Posterior cingulate gyrus (tissue), 11 donors: ENCODE data around the gene ARF4.
"Not testable (repeated sequence)": the region's sequence is repeated elsewhere in the genome, so short reads cannot be mapped to it uniquely, and the experiment has no call there.

Experiments
- DNase-seq, 10 donors: peaks; one replicate each; pipeline versions ENCODE4 v3.0.0 to v3.0.0-alpha.2; 2020 to 2021; ENCODE audit warnings: mixed read lengths in 3 of 10
- intact Hi-C: fragments of 100-400 bp; cut with DNase I; formaldehyde crosslinking; loops from one replicate; pipeline ENCODE4 v1.15.1; 2023

The ARF4 gene

GRCh38 chr3:57597127-57597923, at the start of gene ARF4:
ARF4 (minus strand) TSS chr3:57597344; CDS start chr3:57597140, 204 bp downstream.
- intact Hi-C loops: loop anchor here (2.0 to 5.0 kb wide), 4 partner anchors 43 to 371 kb away; partner anchors contain the start of genes APPL1, DENND6A and SLMAP
- peak; percentile 97 to 100 (median 98) for DNase-seq

- DNase-seq: no peak
- intact Hi-C loops: no loop called here
Observed at GRCh38 chr3:57646723-57647122, 49.6 kb upstream of the ARF4 start.

DNA sequence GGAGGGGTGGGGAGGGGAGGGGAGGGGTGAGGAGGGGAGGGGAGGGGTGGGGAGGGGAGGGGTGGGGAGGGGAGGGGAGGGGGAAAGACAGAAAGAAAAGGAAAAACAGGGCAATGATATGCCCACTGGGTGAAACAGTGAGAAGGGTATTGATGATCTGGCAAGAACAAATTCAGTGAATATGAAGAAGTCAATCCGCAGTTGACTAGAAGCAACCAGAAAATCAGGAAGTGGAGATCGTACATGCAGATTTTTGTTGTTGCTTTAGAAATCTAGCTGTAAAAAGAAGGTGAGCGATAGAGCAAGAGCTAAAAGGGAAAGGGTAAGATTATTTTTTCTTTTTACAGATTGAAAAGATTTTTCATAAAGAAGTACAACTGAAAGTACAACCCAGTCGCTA, 47.6 kb upstream of the ARF4 start:
- no peak for DNase-seq
- intact Hi-C loops: no loop called here

GRCh38 chr3:57637391-57637790, 40.2 kb upstream of the ARF4 start:
- DNase-seq: no peak
- intact Hi-C loops: no loop called here

DNA sequence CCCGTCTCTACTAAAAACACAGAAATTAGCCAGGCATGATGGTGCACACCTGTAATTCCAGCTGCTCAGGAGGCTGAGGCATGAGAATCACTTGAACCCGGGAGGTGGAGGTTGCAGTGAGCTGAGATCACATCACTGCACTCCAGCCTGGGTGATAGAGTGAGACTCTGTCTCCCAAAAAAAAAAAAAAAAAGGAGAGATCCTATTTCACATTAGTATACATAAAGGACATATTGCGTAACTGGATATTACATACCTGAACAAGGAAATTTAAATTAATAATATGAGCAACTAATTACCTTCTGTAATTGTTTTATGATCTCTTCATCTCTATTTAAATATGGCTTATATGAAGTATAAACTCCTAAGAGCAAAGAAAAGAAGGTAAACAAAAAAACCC, 37.1 kb upstream of the ARF4 start:
- DNase-seq, intact Hi-C loops: not testable (repeated sequence)

DNA sequence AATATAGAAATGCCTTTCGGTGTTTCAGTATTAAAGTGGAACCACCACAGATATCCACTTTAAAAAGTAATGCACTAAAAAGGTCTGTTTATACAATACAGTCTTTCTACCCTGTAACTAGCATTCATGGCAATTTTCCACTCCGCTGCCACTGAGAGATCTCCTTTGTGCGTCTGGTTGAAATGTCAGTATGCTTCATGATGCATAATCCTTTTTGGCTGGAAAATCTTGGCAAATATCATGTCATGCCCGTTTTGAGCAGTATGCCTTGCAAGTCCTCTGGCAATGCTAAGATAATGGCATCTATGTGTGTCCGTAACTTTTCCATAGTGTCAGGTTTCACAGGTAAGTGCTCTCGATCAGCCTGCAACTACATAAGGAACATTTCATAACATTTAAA, 30.8 kb upstream of the ARF4 start:
- DNase-seq: peak in 4 of 10 donors; percentile 17 to 82 (median 22)

GRCh38 chr3:57624801-57625200, 27.7 kb upstream of the ARF4 start:
- DNase-seq: no peak
- intact Hi-C loops: no loop called here

More for the DNA sequence above, 30.8 kb upstream of the ARF4 start:
- intact Hi-C loops: no loop called here

- DNase-seq: no peak
- intact Hi-C loops: no loop called here
Observed at GRCh38 chr3:57622362-57622761, 25.2 kb upstream of the ARF4 start.

- no peak for DNase-seq
- intact Hi-C loops: no loop called here
Observed at GRCh38 chr3:57617739-57618138, 20.6 kb upstream of the ARF4 start.

GRCh38 chr3:57616233-57616632, 19.1 kb upstream of the ARF4 start:
- intact Hi-C loops: no loop called here
- no peak for DNase-seq

DNA sequence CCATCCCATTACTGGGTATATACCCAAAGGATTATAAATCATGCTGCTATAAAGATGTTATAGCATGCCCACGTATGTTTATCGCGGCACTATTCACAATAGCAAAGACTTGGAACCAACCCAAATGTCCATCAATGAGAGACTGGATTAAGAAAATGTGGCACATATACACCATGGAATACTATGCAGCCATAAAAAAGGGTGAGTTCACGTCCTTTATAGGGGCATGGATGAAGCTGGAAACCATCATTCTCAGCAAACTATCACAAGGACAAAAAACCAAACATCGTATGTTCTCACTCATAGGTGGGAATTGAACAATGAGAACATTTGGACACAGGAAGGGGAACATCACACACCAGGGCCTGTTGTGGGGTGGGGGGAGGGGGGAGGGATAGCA, 14.7 kb upstream of the ARF4 start:
- DNase-seq: not testable (repeated sequence)

GRCh38 chr3:57605683-57606082, 8.5 kb upstream of the ARF4 start:
- intact Hi-C loops: no loop called here
- no peak for DNase-seq

More for the DNA sequence above, 14.7 kb upstream of the ARF4 start:
- intact Hi-C loops: not testable (repeated sequence)

DNA sequence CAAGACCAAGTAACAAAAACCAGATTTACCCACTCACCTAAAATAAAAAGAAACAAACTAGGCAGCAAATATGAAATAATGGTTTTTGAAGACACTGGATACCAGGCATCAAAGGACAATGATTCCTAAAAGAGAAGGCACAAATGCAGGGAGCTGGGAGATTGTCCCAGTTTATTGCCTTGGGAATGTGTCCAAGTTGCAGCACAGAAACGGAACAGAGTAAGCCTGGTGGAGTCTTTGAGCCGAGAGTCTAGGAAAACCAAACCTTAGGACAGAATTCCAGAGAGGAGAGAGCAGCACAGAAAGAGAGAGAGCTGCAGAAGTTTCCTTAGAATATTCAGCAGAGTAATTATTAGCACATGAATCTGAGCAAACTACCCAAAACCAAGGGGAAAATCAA, 7.8 kb upstream of the ARF4 start:
- DNase-seq: no peak
- intact Hi-C loops: no loop called here

DNA sequence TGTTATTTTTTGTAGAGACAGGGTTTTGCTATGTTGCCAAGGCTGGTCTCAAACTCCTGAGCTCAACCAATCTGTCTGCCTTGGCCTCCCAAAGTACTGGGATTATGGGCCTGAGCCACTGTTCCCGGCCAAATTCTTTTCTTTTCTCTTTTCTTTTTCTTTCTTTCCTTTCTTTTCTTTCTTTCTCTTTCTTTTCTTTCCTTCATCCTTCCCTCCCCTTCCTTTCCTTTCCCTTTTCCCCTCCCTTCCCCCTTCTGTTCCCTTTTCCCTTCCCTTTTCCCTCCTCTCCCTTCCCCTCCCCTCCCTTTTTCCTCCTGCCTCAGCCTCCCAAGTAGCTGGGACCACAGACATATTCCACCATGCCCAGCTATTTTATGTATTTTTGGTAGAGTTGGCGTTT, 3.1 kb upstream of the ARF4 start:
- intact Hi-C loops: no loop called here
- no peak for DNase-seq

- intact Hi-C loops: loop anchor here (5.0 kb wide), 1 partner anchor 93 kb away; the partner anchor contains the start of gene DENND6A
- no peak for DNase-seq
Observed at GRCh38 chr3:57598765-57599360, 1.7 kb upstream of the ARF4 start.

GRCh38 chr3:57596495-57597126, 533 bp downstream of the ARF4 start:
- peak; percentile 26 to 91 (median 50) for DNase-seq
- intact Hi-C loops: loop anchor here (2.0 to 5.0 kb wide), 4 partner anchors 42 to 370 kb away; partner anchors contain the start of genes APPL1, DENND6A and SLMAP

- DNase-seq: no peak
- intact Hi-C loops: no loop called here
Observed at GRCh38 chr3:57594576-57594975, 2.6 kb downstream of the ARF4 start.

DNA sequence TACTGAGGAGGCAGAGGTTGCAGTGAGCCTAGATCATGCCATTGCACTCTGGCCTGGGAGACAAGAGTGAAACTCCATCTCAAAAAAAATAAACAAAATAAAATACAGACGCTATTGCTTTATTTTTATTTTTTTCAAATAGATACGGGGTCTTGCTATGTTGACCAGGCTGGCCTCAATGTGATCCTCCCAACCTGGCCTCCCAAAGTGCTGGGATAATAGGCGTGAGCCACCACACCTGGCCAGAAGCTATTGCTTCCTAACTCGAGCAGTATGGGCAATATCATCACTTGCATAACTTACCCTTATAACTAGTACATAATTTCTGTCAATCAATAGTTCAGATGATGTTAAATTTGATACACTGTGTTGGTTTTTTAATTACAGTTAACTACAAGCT, 3.0 kb downstream of the ARF4 start:
- intact Hi-C loops: no loop called here
- DNase-seq: no peak

- DNase-seq: no peak
- intact Hi-C loops: no loop called here
Observed at GRCh38 chr3:57592306-57592705, 4.8 kb downstream of the ARF4 start.

GRCh38 chr3:57587905-57588304, 9.2 kb downstream of the ARF4 start:
- intact Hi-C loops: no loop called here
- no peak for DNase-seq

DNA sequence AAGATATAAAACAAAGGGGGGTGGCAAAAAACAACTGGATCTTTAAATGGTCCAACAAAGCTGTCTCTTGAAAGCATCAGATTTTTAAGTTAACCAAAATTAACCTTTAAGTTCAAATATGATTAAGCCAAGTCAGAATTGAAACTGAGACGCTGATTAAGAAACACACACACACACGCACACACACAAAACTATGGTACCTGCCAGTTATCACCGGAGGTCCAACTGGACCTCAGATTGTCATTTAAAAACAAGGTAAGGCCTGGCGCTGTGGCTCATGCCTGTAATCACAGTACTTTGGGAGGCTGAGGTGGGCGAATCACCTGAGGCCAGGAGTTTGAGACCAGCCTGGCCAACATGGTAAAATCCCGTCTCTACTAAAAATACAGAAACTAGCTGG, 10.4 kb downstream of the ARF4 start:
- intact Hi-C loops: no loop called here
- DNase-seq: no peak
